SK-N-SH treated with all-trans-retinoic acid at 6 μM for 48 hours (cell line): Measurements from ENCODE around the gene WDR13.

Source experiments
- ATAC-seq: fragments of 200-7000 bp; cut with Tn5 transposase; 3 replicates; pipeline ENCODE4 v1.9.1; 2020; ENCODE audit warnings: mild to moderate bottlenecking, moderate library complexity
- ARNTL ChIP-seq: fragments of 450-650 bp; formaldehyde crosslinking; IDR thresholded peaks from 2 replicates; pipeline ENCODE4 v1.5.0; 2020; ENCODE audit warnings: low read depth, mild to moderate bottlenecking, moderate library complexity, borderline replicate concordance
- CSDC2 ChIP-seq: fragments of 250-450 bp; sonication (Bioruptor Pico); IDR thresholded peaks from 2 replicates; pipeline ENCODE4 v1.5.0; 2020; ENCODE audit warnings: mild to moderate bottlenecking, moderate library complexity
- CSRNP3 ChIP-seq: fragments of 250-450 bp; sonication (Bioruptor Pico); IDR thresholded peaks from 2 replicates; pipeline ENCODE4 v1.5.1; 2021; ENCODE audit warnings: mild to moderate bottlenecking, moderate library complexity
- ESRRG ChIP-seq: fragments of 250-450 bp; sonication (Bioruptor Pico); IDR thresholded peaks from 2 replicates; pipeline ENCODE4 v1.6.1; 2021; ENCODE audit warnings: mild to moderate bottlenecking
- GLIS3 ChIP-seq: fragments of 250-450 bp; sonication (Bioruptor Pico); IDR thresholded peaks from 2 replicates; pipeline ENCODE4 v1.5.0; 2020; ENCODE audit warnings: mild to moderate bottlenecking, moderate library complexity
- ISL1 ChIP-seq: fragments of 250-450 bp; sonication (Bioruptor Pico); IDR thresholded peaks from 2 replicates; pipeline ENCODE4 v2.1.2; 2022; ENCODE audit warnings: mild to moderate bottlenecking, moderate library complexity
- OSR1 ChIP-seq: fragments of 250-450 bp; sonication (Bioruptor Pico); IDR thresholded peaks from 2 replicates; pipeline ENCODE4 v1.8.0; 2022; ENCODE audit warnings: moderate library complexity, mild to moderate bottlenecking, inconsistent platforms
- PATZ1 ChIP-seq: fragments of 250-450 bp; sonication (Bioruptor Pico); IDR thresholded peaks from 2 replicates; pipeline ENCODE4 v1.8.0; 2020; ENCODE audit warnings: mild to moderate bottlenecking, moderate library complexity, borderline replicate concordance
- POU6F1 ChIP-seq: fragments of 250-450 bp; sonication (Bioruptor Pico); IDR thresholded peaks from 2 replicates; pipeline ENCODE4 v1.8.0; 2021; ENCODE audit warnings: low read depth, mild to moderate bottlenecking, moderate library complexity, borderline replicate concordance
- PPARA ChIP-seq: fragments of 250-450 bp; sonication (Bioruptor Pico); IDR thresholded peaks from 2 replicates; pipeline ENCODE4 v1.5.0; 2020; ENCODE audit warnings: mild to moderate bottlenecking, borderline replicate concordance
- TCF4 ChIP-seq: fragments of 250-450 bp; sonication (Bioruptor Pico); IDR thresholded peaks from 2 replicates; pipeline ENCODE4 v1.8.0; 2021; ENCODE audit warnings: mild to moderate bottlenecking, moderate library complexity, borderline replicate concordance
- TOX ChIP-seq: fragments of 250-450 bp; sonication (Bioruptor Pico); IDR thresholded peaks from 2 replicates; pipeline ENCODE4 v1.8.0; 2021; ENCODE audit warnings: mild to moderate bottlenecking, moderate library complexity, borderline replicate concordance
- TSHZ2 ChIP-seq: fragments of 250-450 bp; sonication (Bioruptor Pico); IDR thresholded peaks from 2 replicates; pipeline ENCODE4 v1.5.0; 2020; ENCODE audit warnings: mild to moderate bottlenecking, moderate library complexity
- ZC3H10 ChIP-seq: fragments of 250-450 bp; sonication (Bioruptor Pico); IDR thresholded peaks from 2 replicates; pipeline ENCODE4 v1.5.1; 2021; ENCODE audit warnings: mild to moderate bottlenecking, moderate library complexity
- ZFP3 ChIP-seq: fragments of 250-450 bp; sonication (Bioruptor Pico); IDR thresholded peaks from 2 replicates; pipeline ENCODE4 v1.5.0; 2020; ENCODE audit warnings: mild to moderate bottlenecking, moderate library complexity
- ZFP30 ChIP-seq: fragments of 450-650 bp; formaldehyde crosslinking; IDR thresholded peaks from 2 replicates; pipeline ENCODE4 v1.5.0; 2022; ENCODE audit warnings: mild to moderate bottlenecking, moderate library complexity
- ZNF565 ChIP-seq: fragments of 450-650 bp; formaldehyde crosslinking; conservative IDR thresholded peaks from 2 replicates; pipeline ENCODE4 v1.5.0; 2020; ENCODE audit warnings: low read depth, mild to moderate bottlenecking, moderate library complexity
- ZNF70 ChIP-seq: fragments of 450-650 bp; formaldehyde crosslinking; IDR thresholded peaks from 2 replicates; pipeline ENCODE4 v1.5.0; 2020; ENCODE audit warnings: mild to moderate bottlenecking, moderate library complexity
- ZNF8 ChIP-seq: fragments of 450-650 bp; formaldehyde crosslinking; IDR thresholded peaks from 2 replicates; pipeline ENCODE4 v1.5.0; 2020; ENCODE audit warnings: mild to moderate bottlenecking, moderate library complexity

Gene WDR13

GRCh38 chrX:48636776-48637175 lies 39.5 kb downstream of the WDR13 start:
- no peak for TF ChIP-seq ZC3H10 (CRISPR knock-in tag)
- no peak for TF ChIP-seq ARNTL
- TF ChIP-seq CSRNP3 (CRISPR knock-in tag), result no peak
- no peak for TF ChIP-seq TCF4 (CRISPR knock-in tag)
- no peak for TF ChIP-seq OSR1 (CRISPR knock-in tag)
- no peak for TF ChIP-seq ZNF8 (CRISPR knock-in tag)
- TF ChIP-seq PPARA (CRISPR knock-in tag), result no peak
- TF ChIP-seq ZNF70 (CRISPR knock-in tag), result no peak
- TF ChIP-seq POU6F1 (CRISPR knock-in tag), result no peak
- TF ChIP-seq CSDC2 (CRISPR knock-in tag), result no peak
- TF ChIP-seq TSHZ2 (CRISPR knock-in tag), result no peak
- TF ChIP-seq ZFP3 (CRISPR knock-in tag), result no peak
- TF ChIP-seq ZNF565 (CRISPR knock-in tag), result no peak
- no peak for TF ChIP-seq ISL1 (CRISPR knock-in tag)
- no peak for TF ChIP-seq PATZ1 (CRISPR knock-in tag)
- TF ChIP-seq ZFP30 (CRISPR knock-in tag), result no peak
- no peak for TF ChIP-seq GLIS3 (CRISPR knock-in tag)
- ATAC-seq, result no peak

GRCh38 chrX:48645669-48646068 lies 48.4 kb downstream of the WDR13 start:
- ATAC-seq, result no peak
- TF ChIP-seq TCF4 (CRISPR knock-in tag) (no peak), PPARA (CRISPR knock-in tag) (no peak), ESRRG (CRISPR knock-in tag) (no peak), GLIS3 (CRISPR knock-in tag) (no peak), PATZ1 (CRISPR knock-in tag) (no peak), TSHZ2 (CRISPR knock-in tag) (no peak), ISL1 (CRISPR knock-in tag) (no peak), POU6F1 (CRISPR knock-in tag) (no peak), TOX (CRISPR knock-in tag) (no peak)
